SK-N-SH (cell line): ENCODE data around the gene PERM1. TPM values are rescaled to one million over a fixed set of nuclear protein-coding genes. Genes with fewer than 3 reads are reported as not detected.

Experiments
- CTCF ChIA-PET: fragments of 300-600, 350-600 bp; formaldehyde crosslinking; extraction: SDS; loops from one replicate; lab custom pipeline; 2021; lab: Yijun Ruan, JAX
- POLR2A ChIA-PET: fragments of 350-600 bp; sonication (Branson Sonifier 250); formaldehyde crosslinking; extraction: SDS; loops from one replicate; lab custom pipeline; 2020; ENCODE audit warnings: antibody characterized with exemption, inconsistent platforms; lab: Yijun Ruan, JAX
- DNase-seq: peaks from one replicate; pipeline ENCODE4 v3.0.0; 2012
- H2AFZ ChIP-seq: fragments of 200-600 bp; sonication (generic); 2 replicates; pipeline ENCODE4 v1.8.1; 2016; ENCODE audit warnings: antibody characterized with exemption, mild to moderate bottlenecking, low read depth
- H3F3A ChIP-seq: fragments of 200-600 bp; sonication (generic); replicated peaks from 2 replicates; pipeline ENCODE3; 2016; ENCODE audit warnings: antibody characterized with exemption, mild to moderate bottlenecking; ENCODE audit not compliant: insufficient read depth
- H3K27ac ChIP-seq, 2 experiments: fragments of 200-500 bp in 1 of 2; fragments of 200-600 bp in 1 of 2; sonication (Bioruptor generic) in 1 of 2; sonication (generic), shearing (Covaris generic) in 1 of 2; 2 replicates each; pipeline versions ENCODE4 v1.5.1 to v1.6.1; 2014 to 2016; ENCODE audit warnings: low read depth in 2 of 2, inconsistent platforms in 1 of 2, low read length in 1 of 2, mild to moderate bottlenecking in 1 of 2, mixed read lengths in 1 of 2
- H3K27me3 ChIP-seq: fragments of 200-600 bp; sonication (generic), shearing (Covaris generic); 2 replicates; pipeline ENCODE4 v1.6.1; 2016; ENCODE audit warnings: mixed run types; ENCODE audit not compliant: insufficient read depth
- H3K36me3 ChIP-seq, 2 experiments: fragments of 200-500 bp in 1 of 2; fragments of 200-600 bp in 1 of 2; sonication (Bioruptor generic) in 1 of 2; sonication (generic) in 1 of 2; replicated peaks in 1 of 2; 2 replicates each; pipeline versions ENCODE3 to v1.5.1; 2014 to 2016; ENCODE audit warnings: low read length in 1 of 2, mild to moderate bottlenecking in 1 of 2; ENCODE audit not compliant: insufficient read depth in 2 of 2, control insufficient read depth in 1 of 2
- H3K4me1 ChIP-seq, 2 experiments: fragments of 200-500 bp in 1 of 2; fragments of 200-600 bp in 1 of 2; sonication (Bioruptor generic) in 1 of 2; sonication (generic), shearing (Covaris generic) in 1 of 2; 2 replicates each; pipeline versions ENCODE4 v1.5.1 to v1.6.1; 2014 to 2016; ENCODE audit warnings: low read depth in 1 of 2, low read length in 1 of 2, mixed run types in 1 of 2; ENCODE audit not compliant: insufficient read depth in 2 of 2, control insufficient read depth in 1 of 2
- H3K4me2 ChIP-seq: fragments of 200-600 bp; sonication (generic), shearing (Covaris generic); 2 replicates; pipeline ENCODE4 v1.6.1; 2017; ENCODE audit warnings: mixed run types
- H3K4me3 ChIP-seq, 2 experiments: fragments of 200-500 bp in 1 of 2; fragments of 200-600 bp in 1 of 2; sonication (Bioruptor generic) in 1 of 2; sonication (generic), shearing (Covaris generic) in 1 of 2; 2 replicates each; pipeline versions ENCODE4 v1.5.1 to v1.8.1; 2014 to 2016; ENCODE audit warnings: low read depth in 2 of 2, inconsistent platforms in 1 of 2, low read length in 1 of 2, mild to moderate bottlenecking in 1 of 2, mixed read lengths in 1 of 2, moderate library complexity in 1 of 2
- H3K79me2 ChIP-seq: fragments of 200-600 bp; sonication (generic); 2 replicates; pipeline ENCODE4 v1.8.1; 2017; ENCODE audit warnings: mild to moderate bottlenecking; ENCODE audit not compliant: insufficient read depth
- H3K9ac ChIP-seq: fragments of 200-600 bp; sonication (generic); 2 replicates; pipeline ENCODE4 v1.6.1; 2017; ENCODE audit warnings: mixed run types
- H3K9me2 ChIP-seq: fragments of 200-600 bp; sonication (generic); 2 replicates; pipeline ENCODE4 v1.6.1; 2017; ENCODE audit warnings: mixed run types
- H3K9me3 ChIP-seq: fragments of 200-600 bp; sonication (generic); 2 replicates; pipeline ENCODE4 v1.6.1; 2017; ENCODE audit warnings: mixed run types, mild to moderate bottlenecking, moderate library complexity
- H4K20me1 ChIP-seq: fragments of 200-600 bp; sonication (generic); 2 replicates; pipeline ENCODE4 v1.6.1; 2017; ENCODE audit warnings: mild to moderate bottlenecking, mixed run types; ENCODE audit not compliant: insufficient read depth
- EP300 ChIP-seq, 2 experiments: IDR thresholded peaks; 2 replicates each; pipeline versions ENCODE4 v1.4.0 to v1.6.1; 2012; ENCODE audit warnings: borderline replicate concordance in 1 of 2, low read depth in 1 of 2, low read length in 1 of 2
- FOXJ3 ChIP-seq: sonication (generic); formaldehyde crosslinking; IDR thresholded peaks from 2 replicates; pipeline ENCODE4 v1.5.1; 2020; ENCODE audit warnings: mild to moderate bottlenecking, missing genetic modification reagents
- JUND ChIP-seq: IDR thresholded peaks from 2 replicates; pipeline ENCODE4 v1.4.0; 2012
- RCOR1 ChIP-seq: fragments of 150-350 bp; IDR thresholded peaks from 2 replicates; pipeline ENCODE4 v1.6.1; 2017; ENCODE audit warnings: antibody characterized with exemption, low read length
- WGBS: methylation state at CpG from one replicate; pipeline ENCODE4 v1.1.6; 2017; ENCODE audit warnings: low lambda C conversion rate; 5-methylcytosine and 5-hydroxymethylcytosine counted together
- polyA plus RNA-seq, 3 experiments: library from polyadenylated mRNA; depleted of rRNA; stranded (reverse); fragments of >200 nt; gene quantifications; 2 replicates each; pipeline ENCODE4 v1.2.3, GENCODE V29; 2012

PERM1 gene
- polyA plus RNA-seq, 1 of the 3 experiments (the other 2 are of a cell fraction): 0.25 TPM

GRCh38 chr1:974687-975328 is 7.1 kb downstream of the PERM1 start:
- no peaks in the 10 kb centered on the region for H4K20me1 ChIP-seq
- H3K79me2 ChIP-seq: no peaks in the 10 kb centered on the region
- no peak overlapping the region for H2AFZ ChIP-seq
- H3K9me3 ChIP-seq: no peaks in the 10 kb centered on the region
- no peak overlapping the region for H3K27ac ChIP-seq
- CTCF ChIA-PET: interaction anchor here (1.2 to 2.5 kb wide), 9 partner anchors 7 to 105 kb away, joined by 3 to 24 read pairs (median 5); no protein-coding TSS in a partner anchor
- H3K36me3 ChIP-seq: no peaks in the 10 kb centered on the region
- POLR2A ChIA-PET: no interaction called here
- WGBS: 88% methylated on average over 13 of the region's 17 CpGs
- H3K4me3 ChIP-seq: no peak overlapping the region
- H3K4me1 ChIP-seq: peaks cover 0 to 12% of the 10 kb centered on the region in 2 experiments; a peak in 1 of 4 replicates
- no peaks in the 10 kb centered on the region for H3K9me2 ChIP-seq
- H3K27me3 ChIP-seq: no peaks in the 10 kb centered on the region
- no peak overlapping the region for H3K9ac ChIP-seq
- no peak for DNase-seq
- no peak for TF ChIP-seq EP300 (IDR thresholded peaks at IDR 0.05; ENCODE audit: borderline replicate concordance in 1 of 2, low read depth in 1 of 2, low read length in 1 of 2)
- H3F3A ChIP-seq: peaks cover 3% of the 10 kb centered on the region
- H3K4me2 ChIP-seq: no peak overlapping the region

DNA sequence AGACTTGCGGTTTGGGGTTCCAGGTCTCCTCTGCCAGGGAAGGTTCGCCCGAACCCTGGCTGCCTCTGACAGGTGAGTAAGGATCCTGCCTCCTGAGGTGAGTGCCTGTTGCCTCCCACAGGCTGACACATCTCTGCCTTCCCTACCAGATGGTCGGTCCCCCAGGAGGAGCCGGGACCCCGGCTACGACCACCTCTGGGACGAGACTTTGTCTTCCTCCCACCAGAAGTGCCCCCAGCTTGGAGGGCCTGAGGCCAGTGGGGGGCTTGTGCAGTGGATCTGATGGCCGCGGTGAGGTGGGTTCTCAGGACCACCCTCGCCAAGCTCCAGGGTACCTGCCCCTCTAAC is 7.6 kb downstream of the PERM1 start:
- Histone ChIP-seq H2AFZ (no peak overlapping the region), H3F3A (peaks cover 3% of the 10 kb centered on the region), H3K9me2 (no peaks in the 10 kb centered on the region), H3K4me2 (no peak overlapping the region), H3K4me3 (no peak overlapping the region), H3K4me1 (peaks cover 0 to 12% of the 10 kb centered on the region in 2 experiments; a peak in 1 of 4 replicates), H3K9ac (no peak overlapping the region), H3K36me3 (no peaks in the 10 kb centered on the region), H3K27ac (no peak overlapping the region), H4K20me1 (no peaks in the 10 kb centered on the region), H3K27me3 (no peaks in the 10 kb centered on the region), H3K9me3 (no peaks in the 10 kb centered on the region), H3K79me2 (no peaks in the 10 kb centered on the region)
- WGBS: 96% methylated on average over 5 of the region's 11 CpGs
- no peak for DNase-seq
- TF ChIP-seq FOXJ3 (CRISPR knock-in tag): no peak
- ChIA-PET POLR2A (no interaction called here), CTCF (interaction anchor here (1.8 kb wide), 1 partner anchor 10 kb away, joined by 7 read pairs; no protein-coding TSS in a partner anchor)

GRCh38 chr1:973459-974292 is 8.2 kb downstream of the PERM1 start:
- Histone ChIP-seq H2AFZ (no peak overlapping the region), H4K20me1 (no peaks in the 10 kb centered on the region), H3K4me2 (no peak overlapping the region), H3K4me3 (no peak overlapping the region), H3K27me3 (no peaks in the 10 kb centered on the region), H3K4me1 (peaks cover 0 to 12% of the 10 kb centered on the region in 2 experiments; a peak in 1 of 4 replicates), H3K9ac (no peak overlapping the region), H3F3A (peaks cover 3% of the 10 kb centered on the region), H3K36me3 (no peaks in the 10 kb centered on the region), H3K9me2 (no peaks in the 10 kb centered on the region), H3K79me2 (no peaks in the 10 kb centered on the region), H3K9me3 (no peaks in the 10 kb centered on the region), H3K27ac (no peak overlapping the region)
- ChIA-PET POLR2A (no interaction called here), CTCF (interaction anchor here (0.7 to 1.8 kb wide), 2 partner anchors 10 to 25 kb away, joined by 3 to 7 read pairs; no protein-coding TSS in a partner anchor)
- 91% methylated on average over 14 of the region's 28 CpGs for WGBS
- DNase-seq: no peak
- TF ChIP-seq RCOR1 (no peak), JUND (no peak)
